LNCaP clone FGC (cell line): Measurements from ENCODE around the gene DGKB.

ENCODE experiments used
- DNase-seq: peaks from one replicate; pipeline ENCODE4 v3.0.0-alpha.2; 2011; ENCODE audit warnings: low read depth
- H3K4me3 ChIP-seq: 2 replicates; pipeline ENCODE4 v1.5.1; 2011; ENCODE audit warnings: mild to moderate bottlenecking, low read depth, low read length, control low read depth
- TF ChIP-seq, protein P1 (sequence below): IDR thresholded peaks from 2 replicates; pipeline ENCODE4 v1.5.1; 2012; ENCODE audit warnings: mild to moderate bottlenecking; ENCODE audit not compliant: control insufficient read depth, insufficient read depth; ENCODE audit errors: extremely low read depth

DGKB gene

DNA sequence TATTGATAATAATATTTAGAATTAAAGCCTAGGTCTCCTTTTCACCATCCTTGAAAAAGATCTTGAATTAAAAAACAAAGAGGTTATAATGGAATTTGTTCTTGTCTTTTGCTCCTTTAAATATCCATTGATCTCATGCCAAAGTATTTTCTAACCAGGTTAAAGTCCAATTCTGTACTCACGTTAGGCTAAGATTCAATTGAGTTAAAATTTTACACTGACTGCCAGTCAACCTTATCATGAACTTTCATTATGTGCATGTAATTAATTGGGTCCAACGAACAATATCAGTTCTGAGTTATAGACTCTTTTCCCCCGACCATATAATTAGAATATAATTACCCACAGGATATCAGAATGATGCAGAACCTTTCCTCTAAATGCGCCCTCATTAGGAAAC is 266.6 kb downstream of the DGKB start:
- no peak overlapping the region for H3K4me3 ChIP-seq
- DNase-seq = no peak
- TF ChIP-seq, protein P1, sequence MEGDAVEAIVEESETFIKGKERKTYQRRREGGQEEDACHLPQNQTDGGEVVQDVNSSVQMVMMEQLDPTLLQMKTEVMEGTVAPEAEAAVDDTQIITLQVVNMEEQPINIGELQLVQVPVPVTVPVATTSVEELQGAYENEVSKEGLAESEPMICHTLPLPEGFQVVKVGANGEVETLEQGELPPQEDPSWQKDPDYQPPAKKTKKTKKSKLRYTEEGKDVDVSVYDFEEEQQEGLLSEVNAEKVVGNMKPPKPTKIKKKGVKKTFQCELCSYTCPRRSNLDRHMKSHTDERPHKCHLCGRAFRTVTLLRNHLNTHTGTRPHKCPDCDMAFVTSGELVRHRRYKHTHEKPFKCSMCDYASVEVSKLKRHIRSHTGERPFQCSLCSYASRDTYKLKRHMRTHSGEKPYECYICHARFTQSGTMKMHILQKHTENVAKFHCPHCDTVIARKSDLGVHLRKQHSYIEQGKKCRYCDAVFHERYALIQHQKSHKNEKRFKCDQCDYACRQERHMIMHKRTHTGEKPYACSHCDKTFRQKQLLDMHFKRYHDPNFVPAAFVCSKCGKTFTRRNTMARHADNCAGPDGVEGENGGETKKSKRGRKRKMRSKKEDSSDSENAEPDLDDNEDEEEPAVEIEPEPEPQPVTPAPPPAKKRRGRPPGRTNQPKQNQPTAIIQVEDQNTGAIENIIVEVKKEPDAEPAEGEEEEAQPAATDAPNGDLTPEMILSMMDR = no peak

DNA sequence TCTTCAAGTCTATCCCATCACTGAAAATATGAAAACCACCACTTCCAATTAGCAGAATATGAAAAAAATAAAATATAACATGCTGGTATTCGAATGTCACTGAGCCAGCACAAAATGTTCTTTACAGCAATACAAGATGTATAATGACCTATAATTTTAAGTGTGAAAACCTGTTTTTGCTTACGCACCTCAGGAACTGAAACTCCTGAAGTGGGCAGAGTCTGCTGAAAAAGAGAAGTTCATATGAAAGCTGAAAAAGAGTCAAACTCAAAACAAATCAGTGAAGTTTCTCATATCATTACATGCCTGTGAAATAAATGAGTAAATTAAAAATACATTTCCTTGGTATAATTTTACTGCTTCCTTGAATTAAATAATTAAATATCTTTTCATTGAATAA is 272.5 kb downstream of the DGKB start:
- TF ChIP-seq, protein P1 = no peak
- no peak for DNase-seq
- H3K4me3 ChIP-seq = no peak overlapping the region

DNA sequence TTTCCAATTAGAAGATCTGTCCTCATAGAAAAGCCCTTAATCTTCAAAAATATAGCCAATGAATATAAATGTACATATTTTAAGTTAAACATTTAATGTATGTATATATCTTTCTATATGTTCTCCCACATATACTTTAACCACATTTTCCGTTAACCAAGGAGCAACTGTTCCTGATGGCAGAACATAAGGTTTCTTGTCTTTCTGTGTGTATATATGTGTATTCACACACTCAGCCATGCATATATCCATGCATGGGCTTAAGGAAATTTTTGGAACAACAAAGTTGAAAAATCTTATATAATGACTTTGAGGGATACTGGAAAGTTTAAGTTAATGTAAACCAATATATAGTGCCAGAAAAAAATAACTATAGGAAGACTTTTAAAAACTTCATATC is 274.0 kb downstream of the DGKB start:
- DNase-seq = no peak
- H3K4me3 ChIP-seq = no peak overlapping the region
- TF ChIP-seq, protein P1 = no peak

DNA sequence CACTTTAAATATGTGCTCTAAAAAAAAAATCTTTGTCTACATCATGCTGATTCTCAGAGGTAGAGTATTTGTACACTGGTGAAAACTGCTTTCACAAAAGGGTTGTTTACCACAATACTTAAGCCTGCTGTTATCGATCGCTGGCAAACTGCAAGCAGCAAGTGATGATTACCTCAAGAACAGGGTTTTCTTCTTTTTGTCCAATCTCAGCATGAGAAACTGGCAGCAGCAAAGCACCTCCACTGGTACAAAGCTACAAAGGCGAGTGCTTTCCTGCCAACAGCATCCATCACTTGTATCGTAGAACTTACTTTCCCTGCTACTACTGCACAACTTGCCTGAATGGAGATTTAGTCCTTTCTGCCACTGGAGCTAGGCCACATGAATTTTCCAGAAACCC is 276.5 kb downstream of the DGKB start:
- TF ChIP-seq, protein P1 = no peak
- no peak for DNase-seq
- no peak overlapping the region for H3K4me3 ChIP-seq

DNA sequence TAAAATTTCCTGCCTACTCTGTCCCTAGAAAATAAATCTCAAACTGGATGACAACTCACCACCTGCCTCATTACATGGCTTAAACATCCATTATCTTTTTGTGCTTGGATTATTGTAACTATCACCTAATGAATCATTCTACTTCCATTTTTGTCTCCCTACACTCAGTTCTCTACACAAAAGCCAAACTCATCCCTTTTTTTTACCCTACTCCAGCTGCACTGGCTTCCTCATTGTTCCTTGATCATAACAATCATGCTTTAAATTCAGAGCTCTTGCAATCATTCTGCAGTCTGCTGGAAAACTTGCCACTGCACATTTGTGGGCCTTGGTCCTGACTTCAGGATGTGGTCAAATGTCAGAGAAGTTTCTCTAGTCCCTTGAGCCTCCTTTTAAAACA is 280.0 kb downstream of the DGKB start:
- TF ChIP-seq, protein P1 = no peak
- no peak for DNase-seq
- H3K4me3 ChIP-seq = no peak overlapping the region

DNA sequence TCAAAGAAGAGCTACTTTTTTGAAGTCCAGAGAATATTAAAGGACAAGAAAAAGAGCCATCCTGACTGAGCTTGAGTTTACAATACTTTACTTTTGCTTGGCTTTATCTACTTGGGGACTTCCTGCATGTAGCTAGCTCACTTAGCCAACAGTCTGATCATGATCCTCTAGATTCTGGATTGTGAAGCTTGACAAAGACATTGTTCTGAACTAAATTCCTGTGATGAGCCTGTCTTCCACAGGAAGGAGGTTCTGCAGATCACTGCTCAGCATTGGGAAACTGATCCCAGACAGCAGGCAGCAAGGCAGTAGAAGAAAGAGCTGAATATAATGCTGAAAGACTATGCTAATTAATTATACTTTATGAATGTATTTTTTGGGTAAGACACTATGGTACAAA is 296.4 kb downstream of the DGKB start:
- TF ChIP-seq, protein P1 = no peak
- H3K4me3 ChIP-seq = no peak overlapping the region
- DNase-seq = no peak

DNA sequence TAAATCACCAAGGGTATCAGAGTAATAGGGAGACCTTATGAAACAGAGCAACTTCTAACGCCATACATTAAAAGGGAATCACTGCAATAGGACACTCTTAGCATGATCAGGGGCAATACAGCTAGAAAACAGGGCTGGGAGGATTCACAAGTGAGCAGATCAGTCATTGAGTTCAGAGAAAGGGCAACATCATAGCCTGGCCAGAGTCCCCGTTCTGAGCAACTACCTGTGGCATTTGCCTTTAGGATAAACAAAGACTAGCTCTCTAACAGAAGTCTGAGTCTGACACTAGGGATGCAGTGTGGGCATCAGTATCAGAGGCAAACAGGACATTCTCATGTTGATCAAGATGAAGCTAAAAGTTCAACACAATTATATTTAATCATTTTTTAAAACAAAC is 297.9 kb downstream of the DGKB start:
- no peak overlapping the region for H3K4me3 ChIP-seq

More for the DNA sequence above, 297.9 kb downstream of the DGKB start:
- no peak for DNase-seq
- TF ChIP-seq, protein P1 = no peak
